ENCODE measurements around the gene CALM1.

CALM1 gene

GRCh38 chr14:90398315-90398839, 1.5 kb downstream of the CALM1 start (continued):
- TF ChIP-seq INSM2 (tag by site-specific recombination; IDR thresholded peaks at IDR 0.05) (0 out of 2 replicates have a peak, but pooled peaks have one; percentile 47), ZNF324 (tag by site-specific recombination; IDR thresholded peaks at IDR 0.05) (peak; percentile 64; the same call in 1 of the 2 replicates), ZNF530 (tag by site-specific recombination; IDR thresholded peaks at IDR 0.05; ENCODE audit: low read depth) (no peak), ZFP69B (tag by site-specific recombination; IDR thresholded peaks at IDR 0.05) (no peak), ZNF184 (tag by site-specific recombination; IDR thresholded peaks at IDR 0.05) (0 out of 2 replicates have a peak, but pooled peaks have one; percentile 15)

- CTCF ChIA-PET = interaction anchor here (0.6 to 2.6 kb wide), 19 partner anchors 9 to 413 kb away, joined by 3 to 28 read pairs (median 4); no protein-coding TSS in a partner anchor
- POLR2A ChIA-PET = interaction anchor here (0.6 kb wide), 1 partner anchor 10 kb away, joined by 5 read pairs; no protein-coding TSS in a partner anchor
- Histone ChIP-seq H3K36me3 (ENCODE audit: control insufficient read depth in 2 of 2, insufficient read depth in 1 of 2, low read length in 2 of 2) (peaks cover 33 to 44% of the 10 kb centered on the region in 2 experiments), H3K4me3 (ENCODE audit: low read depth, low read length) (peak overlapping the region; percentile 98), H3K9me3 (ENCODE audit: control insufficient read depth, insufficient read depth, low read depth, low read length) (no peaks in the 10 kb centered on the region), H3K4me1 (ENCODE audit: control insufficient read depth, insufficient read depth, low read length) (peaks cover 5% of the 10 kb centered on the region; the same call in 1 of the 2 replicates), H3K27ac (ENCODE audit: extremely low read depth, low read depth, low read length) (no peak overlapping the region)
- TF ChIP-seq ZBTB11 (tag by site-specific recombination; conservative IDR thresholded peaks at IDR 0.05; ENCODE audit: low read depth) = no peak
- TF ChIP-seq ZNF645 (tag by site-specific recombination; IDR thresholded peaks at IDR 0.05) = no peak
- peak; percentile 53; the same call in 1 of the 2 replicates for TF ChIP-seq ZNF664 (tag by site-specific recombination; IDR thresholded peaks at IDR 0.05)
- no peak for TF ChIP-seq ZBTB8A (tag by site-specific recombination; IDR thresholded peaks at IDR 0.05)
- no peak for TF ChIP-seq ZNF561 (tag by site-specific recombination; IDR thresholded peaks at IDR 0.05; ENCODE audit: borderline replicate concordance)
Observed at GRCh38 chr14:90398841-90399540, 2.2 kb downstream of the CALM1 start.

GRCh38 chr14:90399541-90400444, 3.0 kb downstream of the CALM1 start:
- Histone ChIP-seq H3K9me3 (ENCODE audit: control insufficient read depth, insufficient read depth, low read depth, low read length) (no peaks in the 10 kb centered on the region), H3K36me3 (ENCODE audit: control insufficient read depth in 2 of 2, insufficient read depth in 1 of 2, low read length in 2 of 2) (peaks cover 41 to 52% of the 10 kb centered on the region in 2 experiments), H3K4me1 (ENCODE audit: control insufficient read depth, insufficient read depth, low read length) (peaks cover 5% of the 10 kb centered on the region; the same call in 1 of the 2 replicates), H3K27ac (ENCODE audit: extremely low read depth, low read depth, low read length) (no peak overlapping the region), H3K4me3 (ENCODE audit: low read depth, low read length) (no peak overlapping the region; the same call in 1 of the 2 replicates)
- CTCF ChIA-PET = interaction anchor here (0.6 to 2.6 kb wide), 28 partner anchors 9 to 413 kb away, joined by 3 to 28 read pairs (median 4); no protein-coding TSS in a partner anchor
- POLR2A ChIA-PET = interaction anchor here (0.6 to 1.3 kb wide), 3 partner anchors 9 to 86 kb away, joined by 3 to 4 read pairs (median 3); no protein-coding TSS in a partner anchor
- TF ChIP-seq ZNF600 (tag by site-specific recombination; IDR thresholded peaks at IDR 0.05) (peak; percentile 95), ATF2 (tag by site-specific recombination; IDR thresholded peaks at IDR 0.05; ENCODE audit: low read depth) (no peak), ZNF140 (tag by site-specific recombination; IDR thresholded peaks at IDR 0.05) (no peak), ZNF350 (tag by site-specific recombination; IDR thresholded peaks at IDR 0.05) (no peak), SETDB1 (IDR thresholded peaks at IDR 0.05; ENCODE audit: insufficient read length, low read length) (no peak), MEIS1 (CRISPR knock-in tag; IDR thresholded peaks at IDR 0.05; ENCODE audit: borderline replicate concordance) (no peak), GLI2 (tag by site-specific recombination; IDR thresholded peaks at IDR 0.05; ENCODE audit: borderline replicate concordance, low read depth) (no peak), ZNF266 (tag by site-specific recombination; IDR thresholded peaks at IDR 0.05; ENCODE audit: low read depth) (no peak), ZNF654 (tag by site-specific recombination; IDR thresholded peaks at IDR 0.05; ENCODE audit: low read depth) (peak; percentile 88), ZNF302 (tag by site-specific recombination; IDR thresholded peaks at IDR 0.05; ENCODE audit: low read depth) (no peak), ZNF664 (tag by site-specific recombination; IDR thresholded peaks at IDR 0.05) (no peak), ZBTB7A (tag by site-specific recombination; IDR thresholded peaks at IDR 0.05; ENCODE audit: low read depth) (0 out of 2 replicates have a peak, but pooled peaks have one; percentile 48)

Data from HEK293 (cell line).